ENCODE data around the gene ZBTB7C. TPM values are rescaled to one million over a fixed set of nuclear protein-coding genes. Genes with fewer than 3 reads are reported as not detected.

The ZBTB7C gene
- total and polyA plus RNA-seq, 2 of the 4 experiments (the other 2 are of a cell fraction) = not detected

DNA sequence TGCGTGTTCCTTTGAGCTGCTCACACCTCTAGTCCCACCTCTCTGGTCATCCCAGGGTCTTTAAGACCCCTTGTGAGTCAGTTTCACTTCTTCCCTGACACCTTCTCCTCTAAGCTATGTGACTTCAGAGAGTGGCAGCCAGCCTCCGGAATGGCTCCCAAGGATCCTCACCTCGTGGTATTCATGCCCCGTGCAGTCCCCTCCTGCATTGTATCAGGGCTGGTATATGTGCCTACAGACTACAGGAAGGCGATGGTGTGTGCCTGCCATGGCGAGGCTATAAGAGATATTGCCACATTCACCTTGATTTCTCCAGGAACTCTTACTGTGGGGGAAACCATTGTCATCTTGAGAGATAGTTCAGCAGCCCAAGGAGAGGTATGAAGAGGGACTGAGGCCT lies 350.7 kb downstream of the ZBTB7C start:
- no peaks in the 10 kb centered on the region for H3K79me1 ChIP-seq (ENCODE audit: low read depth in 1 of 2, low read length in 2 of 2)
- ATAC-seq (ENCODE audit: low read depth) = no peak
- WGBS, 2 experiments (ENCODE audit: extremely low coverage in 2 of 2, insufficient read length in 1 of 2) = 60% methylated on average over 3 of the region's 6 CpGs; no CpG with 5 or more reads in 1 of the 2 experiments
- no peak overlapping the region for H3K4me3 ChIP-seq (ENCODE audit: insufficient read depth, low read depth, low read length)
- no peak overlapping the region for H3K56ac ChIP-seq (ENCODE audit: extremely low read depth, insufficient read depth, low read length)
- no peaks in the 10 kb centered on the region for H3K9me1 ChIP-seq (ENCODE audit: insufficient read depth, low read length)
- no peak for TF ChIP-seq FOS (IDR thresholded peaks at IDR 0.05; ENCODE audit: low read depth, low read length)
- TF ChIP-seq BHLHE40 (IDR thresholded peaks at IDR 0.05; ENCODE audit: low read depth, low read length) = no peak
- TF ChIP-seq RAD21 (IDR thresholded peaks at IDR 0.05; ENCODE audit: low read length) = no peak
- no peak for TF ChIP-seq MXI1 (IDR thresholded peaks at IDR 0.05; ENCODE audit: borderline replicate concordance, low read depth, low read length)
- no peak for TF ChIP-seq CEBPB (IDR thresholded peaks at IDR 0.05; ENCODE audit: low read depth, low read length)
- TF ChIP-seq RCOR1 (IDR thresholded peaks at IDR 0.05; ENCODE audit: insufficient replicate concordance, low read length) = no peak
- H3K27me3 ChIP-seq (ENCODE audit: control insufficient read depth, insufficient read depth, low read length) = peaks cover 7% of the 10 kb centered on the region
- no peak overlapping the region for H3K9ac ChIP-seq (ENCODE audit: low read depth, low read length)
- ChIA-PET POLR2A (ENCODE audit: unreplicated experiment) (no interaction called here), CTCF (no interaction called here)
- BruUV-seq (replicated peaks) = no TSS peak
- H2AFZ ChIP-seq (replicated peaks; ENCODE audit: low read length, poor library complexity) = no peak overlapping the region
- H3K36me3 ChIP-seq (ENCODE audit: control insufficient read depth, insufficient read depth, low read length) = no peaks in the 10 kb centered on the region
- no peak overlapping the region for H3K27ac ChIP-seq (ENCODE audit: insufficient read depth, low read length)
- H2AK9ac ChIP-seq (replicated peaks; ENCODE audit: low read depth, low read length, poor library complexity) = no peak overlapping the region
- H3K23ac ChIP-seq (ENCODE audit: low read depth, low read length) = no peak overlapping the region
- in situ Hi-C loops (cut with MboI; ENCODE audit: low sequenced_read_pairs) (no loop called here), dilution Hi-C loops (cut with HindIII; ENCODE audit: low sequenced_read_pairs, unreplicated experiment) (no loop called here), intact Hi-C loops (cut with micrococcal nuclease) (no loop called here)
- no peak overlapping the region for H2BK120ac ChIP-seq (ENCODE audit: low read depth, low read length)
- DNase-seq = no peak
- no peaks in the 10 kb centered on the region for H4K20me1 ChIP-seq (ENCODE audit: insufficient read depth, low read length)
- H4K8ac ChIP-seq (ENCODE audit: low read depth in 2 of 2, low read length in 2 of 2) = no peak overlapping the region
- no peak overlapping the region for H4K5ac ChIP-seq (ENCODE audit: low read depth, low read length)
- H2BK15ac ChIP-seq (ENCODE audit: low read depth, low read length) = no peak overlapping the region
- no peak overlapping the region for H4K91ac ChIP-seq (ENCODE audit: insufficient read depth, low read depth, low read length)
- no peaks in the 10 kb centered on the region for H3K9me3 ChIP-seq (ENCODE audit: control insufficient read depth, insufficient read depth, low read length)
- H2BK20ac ChIP-seq (ENCODE audit: low read depth, low read length) = no peak overlapping the region
- H3K18ac ChIP-seq (ENCODE audit: low read depth, low read length) = no peak overlapping the region
- H3K4ac ChIP-seq (ENCODE audit: low read depth, low read length) = no peak overlapping the region
- H2AK5ac ChIP-seq (ENCODE audit: low read depth, low read length) = no peak overlapping the region
- no peak overlapping the region for H2BK5ac ChIP-seq (ENCODE audit: low read depth, low read length, poor library complexity, severe bottlenecking)
- no peaks in the 10 kb centered on the region for H3K4me1 ChIP-seq (ENCODE audit: control insufficient read depth, insufficient read depth, low read length)
- H3K4me2 ChIP-seq (ENCODE audit: low read depth, low read length) = no peak overlapping the region
- no peak overlapping the region for H3K14ac ChIP-seq (replicated peaks; ENCODE audit: low read depth, low read length)
